Posterior vena cava (tissue), 2 donors: ENCODE data around the gene RAB11FIP2. TPM values are rescaled to one million over a fixed set of nuclear protein-coding genes. Genes with fewer than 3 reads are reported as not detected.
"Not testable (repeated sequence)": the region's sequence is repeated elsewhere in the genome, so short reads cannot be mapped to it uniquely, and the experiment has no call there.

Experiments used
- DNase-seq: peaks from one replicate; pipeline ENCODE4 v3.0.0-alpha.2; 2020; ENCODE audit warnings: low spot score
- intact Hi-C, 2 donors: fragments of 100-400 bp; cut with DNase I; formaldehyde crosslinking; loops; one replicate each; pipeline versions ENCODE4 v1.14.1 to v1.14.2; 2022 to 2023
- long read RNA-seq, 2 donors: library from polyadenylated mRNA; unstranded; transcript quantifications; one replicate each; pipeline ENCODE4 v2.0.0, GENCODE V29; 2020 to 2021
- total RNA-seq, 2 donors: library from RNA; stranded (reverse); fragmentation: NEBNext Ultra II Directional; extraction: Animal tissue kit (Norgen Biotek cat#: 25700); gene quantifications; one replicate each; pipeline ENCODE4 v1.2.1, GENCODE V29; 2021
- donor health status: DM: yes; HTN: yes; CAD: no.
- donor health status: DM: yes; HTN: yes; CAD: no.

The RAB11FIP2 gene
- 10 to 100 TPM; 32.1 to 33.4 TPM for total RNA-seq
- long read RNA-seq, donor 1, full-length matches to known transcripts: 2 of 13 reads
- long read RNA-seq, donor 1, partial matches to known transcripts: 9 of 13 reads
- long read RNA-seq, donor 1, other reads (novel, unspliced or antisense): 2 of 13 reads
- long read RNA-seq, donor 2, full-length matches to known transcripts: 2 of 10 reads
- long read RNA-seq, donor 2, partial matches to known transcripts: 5 of 10 reads
- long read RNA-seq, donor 2, other reads (novel, unspliced or antisense): 3 of 10 reads

- intact Hi-C loops: no loop called here
- DNase-seq: peak; percentile 99
Measured at GRCh38 chr10:118046395-118047156, at the start of gene RAB11FIP2. Gene RAB11FIP2 (minus strand): TSS chr10:118046941. CDS start chr10:118046163, 778 bp downstream.

DNA sequence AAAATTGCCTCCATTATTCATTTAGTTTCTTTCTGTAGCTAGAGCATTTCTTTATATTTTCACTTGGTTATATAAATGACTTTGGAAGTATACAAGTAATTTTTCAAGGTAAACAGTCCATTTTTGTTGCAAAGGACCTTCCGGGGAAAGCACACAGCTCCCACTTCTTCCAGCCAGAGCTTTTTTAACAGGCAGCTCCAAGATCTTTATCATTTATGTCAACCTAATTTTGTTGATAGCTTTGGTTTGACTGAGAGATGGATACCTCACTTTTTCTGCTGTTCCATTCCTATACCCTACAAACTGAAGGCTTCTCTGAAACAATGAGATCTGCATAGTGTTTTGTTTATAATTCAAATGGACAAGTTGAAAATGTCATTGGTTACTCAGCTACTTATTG, 49.3 kb upstream of the RAB11FIP2 start:
- DNase-seq: no peak
- intact Hi-C loops: no loop called here

GRCh38 chr10:118092209-118092608, 45.5 kb upstream of the RAB11FIP2 start:
- DNase-seq: no peak
- intact Hi-C loops: no loop called here

DNA sequence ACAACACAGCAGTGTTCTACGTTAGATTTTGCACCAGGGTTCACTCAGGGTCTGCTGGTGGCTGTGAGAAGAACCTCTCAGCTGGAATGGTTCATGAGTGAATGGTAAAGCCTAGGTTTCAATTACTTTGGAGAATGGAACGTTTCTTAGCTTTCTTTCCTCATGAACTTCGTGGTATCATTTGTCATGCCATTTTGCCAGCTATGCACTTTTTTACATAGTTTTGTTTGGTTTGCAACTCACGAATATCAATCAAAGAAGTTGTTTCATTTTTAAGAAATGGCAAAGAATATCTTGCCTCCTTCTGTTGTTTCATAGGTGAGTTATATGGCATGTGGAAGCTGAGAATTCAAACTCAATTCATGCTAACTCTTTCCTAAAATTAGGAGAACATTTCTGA, 34.1 kb upstream of the RAB11FIP2 start:
- intact Hi-C loops: loop anchor here in 1 of 2 donors (5.0 kb wide), 1 partner anchor 1554 kb away; no protein-coding TSS in a partner anchor
- no peak for DNase-seq

- DNase-seq: no peak
- intact Hi-C loops: no loop called here
Measured at GRCh38 chr10:118076705-118077104, 30.0 kb upstream of the RAB11FIP2 start.

GRCh38 chr10:118072840-118073239, 26.1 kb upstream of the RAB11FIP2 start:
- DNase-seq: no peak
- intact Hi-C loops: no loop called here

DNA sequence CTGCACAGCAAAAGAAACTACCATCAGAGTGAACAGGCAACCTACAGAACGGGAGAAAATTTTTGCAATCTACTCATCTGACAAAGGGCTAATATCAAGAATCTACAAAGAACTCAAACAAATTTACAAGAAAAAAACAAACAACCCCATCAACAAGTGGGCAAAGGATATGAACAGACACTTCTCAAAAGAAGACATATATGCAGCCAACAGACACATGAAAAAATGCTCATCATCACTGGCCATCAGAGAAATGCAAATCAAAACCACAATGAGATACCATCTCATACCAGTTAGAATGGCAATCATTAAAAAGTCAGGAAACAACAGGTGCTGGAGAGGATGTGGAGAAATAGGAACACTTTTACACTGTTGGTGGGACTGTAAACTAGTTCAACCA, 20.6 kb upstream of the RAB11FIP2 start:
- intact Hi-C loops: not testable (repeated sequence)

GRCh38 chr10:118062798-118063238, 16.1 kb upstream of the RAB11FIP2 start:
- DNase-seq: no peak
- intact Hi-C loops: no loop called here

More for the DNA sequence above, 20.6 kb upstream of the RAB11FIP2 start:
- DNase-seq: not testable (repeated sequence)

- no peak for DNase-seq
- intact Hi-C loops: no loop called here
Measured at GRCh38 chr10:118058371-118058770, 11.6 kb upstream of the RAB11FIP2 start.

DNA sequence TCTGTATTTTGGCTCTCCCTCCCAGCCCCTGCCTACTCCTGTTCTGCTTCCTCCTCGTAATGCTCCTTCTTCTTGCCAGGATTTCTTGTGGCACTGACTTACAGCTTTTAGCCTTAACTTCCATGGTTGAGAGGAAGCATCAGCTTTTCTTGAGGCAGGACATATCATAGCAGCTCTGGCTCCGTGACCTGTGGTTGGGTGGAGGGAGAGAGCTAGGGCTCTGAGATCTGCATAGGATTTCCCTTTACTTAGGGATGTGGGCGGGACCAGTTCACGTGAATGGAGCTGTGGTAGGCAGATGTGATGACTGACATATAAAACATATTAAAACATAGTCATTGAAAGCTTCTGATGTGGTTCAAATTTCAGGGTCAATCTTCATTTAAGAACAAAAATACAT, 10.6 kb upstream of the RAB11FIP2 start:
- intact Hi-C loops: no loop called here
- no peak for DNase-seq

- intact Hi-C loops: no loop called here
- DNase-seq: no peak
Measured at GRCh38 chr10:118054383-118054782, 7.6 kb upstream of the RAB11FIP2 start.

GRCh38 chr10:118052816-118053215, 6.1 kb upstream of the RAB11FIP2 start:
- intact Hi-C loops: no loop called here
- DNase-seq: no peak

DNA sequence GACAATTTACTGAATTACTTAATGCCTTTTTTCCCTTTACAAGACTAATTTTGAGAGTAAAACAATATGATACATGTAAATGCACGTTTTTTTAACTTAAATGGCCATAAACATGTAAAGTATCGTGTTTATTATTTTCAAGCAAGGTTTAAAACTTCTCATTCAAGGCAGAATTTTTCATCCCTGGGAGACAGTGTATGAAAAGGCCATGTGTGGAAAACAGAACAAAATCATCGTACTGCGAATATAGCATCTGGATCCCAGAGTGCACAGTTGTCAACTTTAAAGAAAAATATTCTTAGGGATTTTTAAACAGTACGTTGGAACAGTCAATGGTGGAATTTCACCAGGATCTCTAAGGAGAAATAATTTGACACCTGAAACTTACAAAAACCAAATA, 1.1 kb upstream of the RAB11FIP2 start:
- DNase-seq: no peak
- intact Hi-C loops: no loop called here

- intact Hi-C loops: no loop called here
- peak; percentile 78 for DNase-seq
Measured at GRCh38 chr10:118047157-118047719, 497 bp upstream of the RAB11FIP2 start.

DNA sequence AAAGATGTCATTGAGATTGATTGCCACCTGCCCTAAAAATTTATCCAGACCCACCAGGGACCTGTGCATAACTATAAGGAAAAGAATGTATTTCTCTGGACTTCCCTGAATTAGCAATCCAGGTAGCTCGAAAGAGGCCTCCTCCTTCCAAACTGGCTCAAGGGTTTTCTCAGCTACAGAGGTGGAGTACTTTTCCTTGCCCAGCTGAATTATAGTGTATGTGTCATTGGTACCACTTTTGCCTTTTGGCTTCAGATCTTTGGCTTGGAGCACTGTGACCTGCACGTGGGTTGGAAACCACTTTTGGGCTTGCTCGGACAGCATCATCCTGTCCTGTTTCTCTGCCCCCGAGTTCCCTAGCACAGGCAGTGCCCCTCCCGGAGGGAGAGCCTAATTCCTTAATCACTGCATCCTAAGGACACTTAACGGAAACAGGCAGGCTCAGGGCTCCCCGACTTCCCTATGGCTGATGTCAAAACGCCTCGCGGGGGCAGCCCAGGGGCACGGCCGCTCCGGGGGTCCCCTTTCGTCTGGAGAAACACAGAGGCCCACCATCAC, 825 bp downstream of the RAB11FIP2 start:
- intact Hi-C loops: no loop called here
- DNase-seq: peak; percentile 85

DNA sequence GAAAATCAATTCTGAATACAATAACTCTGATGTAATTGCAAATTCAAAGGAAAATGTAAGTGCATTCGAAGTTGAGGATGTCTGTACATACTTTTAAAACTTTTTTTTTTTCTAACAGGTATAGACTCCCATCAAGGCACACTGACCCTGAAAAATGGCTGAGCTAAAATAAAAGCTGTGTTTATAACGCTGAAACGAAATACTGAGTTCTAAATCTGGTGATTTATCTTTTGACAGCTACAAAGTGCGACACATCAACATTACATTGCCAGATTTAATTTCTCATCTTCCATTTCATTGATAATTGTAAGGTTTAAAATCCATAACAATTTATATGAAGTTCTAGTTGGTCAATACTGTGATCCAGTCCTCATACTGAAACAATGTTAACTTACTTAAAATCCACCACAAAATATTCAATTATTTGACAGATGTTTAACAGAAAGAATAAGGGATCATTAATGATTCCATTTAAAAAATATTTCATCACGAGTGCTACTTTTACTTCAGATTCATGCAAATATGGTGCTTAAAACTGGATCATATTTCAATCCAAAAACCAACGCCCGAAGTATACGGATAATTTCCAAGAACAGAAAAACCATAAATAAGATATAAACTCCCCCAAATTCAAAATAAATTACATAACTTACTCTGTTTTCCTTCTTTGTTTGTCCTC, 1.4 kb downstream of the RAB11FIP2 start:
- intact Hi-C loops: no loop called here
- no peak for DNase-seq

- intact Hi-C loops: no loop called here
- DNase-seq: no peak
Measured at GRCh38 chr10:118042827-118043242, 3.9 kb downstream of the RAB11FIP2 start.

DNA sequence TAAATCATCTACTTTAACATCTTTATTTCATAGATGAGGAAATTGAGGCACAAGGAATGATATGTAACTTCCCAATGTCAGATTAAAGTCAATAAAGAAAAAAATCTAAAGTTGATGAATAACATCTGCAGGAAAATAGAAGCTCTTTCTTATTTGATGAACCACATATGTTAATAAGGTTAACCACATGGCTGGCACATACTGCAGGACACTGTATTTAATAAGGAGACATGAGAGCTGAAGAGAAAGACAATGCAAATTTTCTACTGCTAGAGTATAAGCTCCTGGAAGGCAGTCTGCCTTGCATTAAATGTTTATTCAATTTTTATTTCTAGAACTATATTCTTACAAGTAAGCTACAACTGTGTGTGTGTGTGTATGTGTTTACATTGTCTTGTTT, 4.4 kb downstream of the RAB11FIP2 start:
- intact Hi-C loops: no loop called here
- no peak for DNase-seq

DNA sequence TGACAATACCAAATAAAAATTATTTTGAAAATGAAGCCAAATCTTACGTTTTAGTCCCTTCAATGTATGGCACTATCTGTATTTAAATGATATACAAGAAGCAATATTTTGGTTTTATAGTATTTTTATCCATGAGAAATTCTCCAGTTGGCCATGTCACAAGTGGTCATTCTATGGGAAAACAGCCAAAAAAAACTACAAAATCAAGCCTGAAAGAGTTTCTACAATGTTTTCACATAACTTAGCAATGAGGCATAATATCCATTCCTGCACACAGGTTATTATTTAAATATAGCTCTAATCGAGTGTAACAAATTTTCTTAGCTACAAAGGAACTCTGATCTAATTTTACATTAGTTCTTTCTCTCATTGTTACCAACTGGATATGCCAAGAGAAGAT, 5.4 kb downstream of the RAB11FIP2 start:
- intact Hi-C loops: no loop called here

More for the DNA sequence above, 5.4 kb downstream of the RAB11FIP2 start:
- no peak for DNase-seq
